WTC11 (cell line): ENCODE measurements around the gene LCTL. TPM values are rescaled to one million over a fixed set of nuclear protein-coding genes. Genes with fewer than 3 reads are reported as not detected.

Experiments
- total RNA-seq: library from RNA; stranded (reverse); gene quantifications from 3 replicates; pipeline ENCODE4 v1.2.3, GENCODE V29; 2021

LCTL gene
- total RNA-seq, 1 experiment from 2014 or later, result 2.2 TPM

Other genes with a start within 250 kb of the LCTL start
- 17.6 to 22.2 TPM (median 19.2 TPM) in 3 replicates for gene TIPIN, start 209.3 kb downstream of the LCTL start, total RNA-seq
- gene MAP2K1, start 179.1 kb downstream of the LCTL start, total RNA-seq, result 89.5 to 93.0 TPM (median 90.4 TPM) in 3 replicates
- 21.1 to 28.7 TPM (median 24.0 TPM) in 3 replicates for gene SNAPC5, start 68.2 kb downstream of the LCTL start, total RNA-seq
- 3,648 to 4,125 TPM (median 4,060 TPM) in 3 replicates for gene RPL4, start 61.1 kb downstream of the LCTL start, total RNA-seq
- gene ZWILCH, start 60.7 kb downstream of the LCTL start, total RNA-seq, result 41.1 to 50.2 TPM (median 46.6 TPM) in 3 replicates
- 9.2 to 13.9 TPM (median 10.4 TPM) in 3 replicates for gene SMAD6, start 136.2 kb upstream of the LCTL start, total RNA-seq